NCI-H460 (cell line): Measurements from ENCODE around the gene IL1RAPL1. TPM values are rescaled to one million over a fixed set of nuclear protein-coding genes. Genes with fewer than 3 reads are reported as not detected.

Experiments
- DNase-seq: peaks from one replicate; pipeline ENCODE4 v3.0.0-alpha.2; 2016; ENCODE audit warnings: low read depth; ENCODE audit errors: extremely low read depth
- total RNA-seq: library from RNA; depleted of rRNA; stranded (reverse); fragments of >200 nt; shearing (Covaris generic); gene quantifications from 2 replicates; pipeline ENCODE4 v1.2.3, GENCODE V29; 2014

The IL1RAPL1 gene
- total RNA-seq, 1 experiment from 2014 or later = not detected

GRCh38 chrX:29693912-29694311 lies 1106.7 kb downstream of the IL1RAPL1 start:
- DNase-seq = no peak

- no peak for DNase-seq
Observed at GRCh38 chrX:29699239-29699638, 1112.0 kb downstream of the IL1RAPL1 start.

GRCh38 chrX:29707088-29707487 lies 1119.8 kb downstream of the IL1RAPL1 start:
- no peak for DNase-seq

GRCh38 chrX:29721152-29721551 lies 1133.9 kb downstream of the IL1RAPL1 start:
- DNase-seq = no peak

- DNase-seq = no peak
Observed at GRCh38 chrX:29724316-29724715, 1137.1 kb downstream of the IL1RAPL1 start.

- no peak for DNase-seq
Observed at GRCh38 chrX:29726811-29727210, 1139.6 kb downstream of the IL1RAPL1 start.

GRCh38 chrX:29728639-29729038 lies 1141.4 kb downstream of the IL1RAPL1 start:
- no peak for DNase-seq

- no peak for DNase-seq
Observed at GRCh38 chrX:29744966-29745365, 1157.7 kb downstream of the IL1RAPL1 start.

- no peak for DNase-seq
Observed at GRCh38 chrX:29746326-29746725, 1159.1 kb downstream of the IL1RAPL1 start.

- no peak for DNase-seq
Observed at GRCh38 chrX:29762006-29762405, 1174.8 kb downstream of the IL1RAPL1 start.

- no peak for DNase-seq
Observed at GRCh38 chrX:29775890-29776289, 1188.6 kb downstream of the IL1RAPL1 start.

GRCh38 chrX:29787656-29788055 lies 1200.4 kb downstream of the IL1RAPL1 start:
- DNase-seq = no peak

GRCh38 chrX:29788991-29789699 lies 1201.9 kb downstream of the IL1RAPL1 start:
- DNase-seq = no peak

GRCh38 chrX:29792335-29792734 lies 1205.1 kb downstream of the IL1RAPL1 start:
- DNase-seq = no peak

GRCh38 chrX:29797156-29797555 lies 1209.9 kb downstream of the IL1RAPL1 start:
- DNase-seq = no peak

- DNase-seq = no peak
Observed at GRCh38 chrX:29798469-29798868, 1211.2 kb downstream of the IL1RAPL1 start.

GRCh38 chrX:29813174-29813573 lies 1225.9 kb downstream of the IL1RAPL1 start:
- no peak for DNase-seq

- no peak for DNase-seq
Observed at GRCh38 chrX:29824176-29824906, 1237.1 kb downstream of the IL1RAPL1 start.

- DNase-seq = no peak
Observed at GRCh38 chrX:29826742-29827141, 1239.5 kb downstream of the IL1RAPL1 start.

- DNase-seq = no peak
Observed at GRCh38 chrX:29834311-29834710, 1247.1 kb downstream of the IL1RAPL1 start.

GRCh38 chrX:29834764-29835163 lies 1247.5 kb downstream of the IL1RAPL1 start:
- DNase-seq = no peak

GRCh38 chrX:29841750-29842149 lies 1254.5 kb downstream of the IL1RAPL1 start:
- DNase-seq = no peak
